ENCODE measurements around the gene ENPEP.

DNA sequence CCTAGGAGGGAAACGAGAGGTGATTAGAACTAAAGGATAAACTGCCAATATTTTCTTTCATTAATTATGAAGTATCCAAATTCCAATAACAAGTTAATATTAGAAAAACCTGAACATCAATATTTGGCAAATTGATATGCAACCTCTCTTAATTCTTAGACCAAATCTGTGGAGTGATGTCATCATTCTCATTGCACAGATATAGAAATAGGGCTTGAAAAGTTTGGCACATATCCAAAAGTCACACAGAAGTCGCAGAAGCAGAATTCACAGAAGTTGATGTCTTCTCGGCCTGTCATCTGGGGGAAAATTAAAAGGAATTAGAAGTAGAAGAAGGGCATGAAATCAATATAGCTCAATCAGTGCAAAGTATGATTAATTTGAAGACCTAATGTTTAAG is 36.9 kb downstream of the ENPEP start:
- TF ChIP-seq, protein P1, sequence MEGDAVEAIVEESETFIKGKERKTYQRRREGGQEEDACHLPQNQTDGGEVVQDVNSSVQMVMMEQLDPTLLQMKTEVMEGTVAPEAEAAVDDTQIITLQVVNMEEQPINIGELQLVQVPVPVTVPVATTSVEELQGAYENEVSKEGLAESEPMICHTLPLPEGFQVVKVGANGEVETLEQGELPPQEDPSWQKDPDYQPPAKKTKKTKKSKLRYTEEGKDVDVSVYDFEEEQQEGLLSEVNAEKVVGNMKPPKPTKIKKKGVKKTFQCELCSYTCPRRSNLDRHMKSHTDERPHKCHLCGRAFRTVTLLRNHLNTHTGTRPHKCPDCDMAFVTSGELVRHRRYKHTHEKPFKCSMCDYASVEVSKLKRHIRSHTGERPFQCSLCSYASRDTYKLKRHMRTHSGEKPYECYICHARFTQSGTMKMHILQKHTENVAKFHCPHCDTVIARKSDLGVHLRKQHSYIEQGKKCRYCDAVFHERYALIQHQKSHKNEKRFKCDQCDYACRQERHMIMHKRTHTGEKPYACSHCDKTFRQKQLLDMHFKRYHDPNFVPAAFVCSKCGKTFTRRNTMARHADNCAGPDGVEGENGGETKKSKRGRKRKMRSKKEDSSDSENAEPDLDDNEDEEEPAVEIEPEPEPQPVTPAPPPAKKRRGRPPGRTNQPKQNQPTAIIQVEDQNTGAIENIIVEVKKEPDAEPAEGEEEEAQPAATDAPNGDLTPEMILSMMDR (IDR thresholded peaks at IDR 0.05): no peak
- TF ChIP-seq POLR2AphosphoS5 (IDR thresholded peaks at IDR 0.05) (no peak), POLR2A (IDR thresholded peaks at IDR 0.05) (no peak)
